Activated T-cell treated with anti-CD3 and anti-CD28 coated beads, Interleukin-2, amount 50 U/mL, for 4 hours (primary cell): ENCODE data around the gene CXCL10. TPM values are rescaled to one million over a fixed set of nuclear protein-coding genes. Genes with fewer than 3 reads are reported as not detected.
A peak's percentile ranks its signal among the peaks of the same experiment; 100 is the strongest.
"Not testable (repeated sequence)": the region's sequence is repeated elsewhere in the genome, so short reads cannot be mapped to it uniquely, and the experiment has no call there.

Source experiments
- ATAC-seq, 2 donors: fragments of 200-7000 bp; cut with Tn5 transposase; one replicate each; pipeline ENCODE4 v1.10.0; 2021
- DNase-seq: peaks from one replicate; pipeline ENCODE4 v3.0.0-alpha.2; 2020
- H3K27me3 Mint-ChIP-seq: one replicate; pipeline ENCODE4 v1.8.0; 2021; ENCODE audit warnings: low read depth, mixed read lengths
- H3K36me3 Mint-ChIP-seq: one replicate; pipeline ENCODE4 v1.8.0; 2022; ENCODE audit warnings: mixed read lengths; ENCODE audit not compliant: insufficient read depth
- H3K4me1 Mint-ChIP-seq: one replicate; pipeline ENCODE4 v1.8.0; 2021; ENCODE audit warnings: low read depth, mixed read lengths
- H3K4me3 Mint-ChIP-seq: one replicate; pipeline ENCODE4 v1.8.0; 2021; ENCODE audit warnings: mild to moderate bottlenecking, moderate library complexity, mixed read lengths
- H3K9me3 Mint-ChIP-seq: one replicate; pipeline ENCODE4 v1.8.0; 2021; ENCODE audit warnings: mixed read lengths
- total RNA-seq, 3 donors: library from RNA; stranded (reverse); gene quantifications; one replicate each; pipeline ENCODE4 v1.2.1, GENCODE V29; 2021

The CXCL10 gene
- 10 to 100 TPM; 13.0 to 52.3 (median 13.9) TPM for total RNA-seq

- Mint-ChIP-seq H3K9me3 (no peaks in the 10 kb centered on the region), H3K4me1 (peaks cover 28% of the 10 kb centered on the region), H3K36me3 (no peaks in the 10 kb centered on the region), H3K4me3 (peak within 1 kb of the TSS; percentile 24), H3K27me3 (no peaks in the 10 kb centered on the region)
- DNase-seq (no peak), ATAC-seq (peak in 1 of 2 donors; percentile 57)
Measured at GRCh38 chr4:76023389-76023788, at the start of gene CXCL10. TSS of gene CXCL10 (minus strand) at chr4:76023497. CDS start at chr4:76023431, 66 bp downstream.

- no peak for DNase-seq
- Mint-ChIP-seq H3K27me3 (no peaks in the 10 kb centered on the region), H3K4me3 (no peak overlapping the region), H3K4me1 (no peaks in the 10 kb centered on the region), H3K9me3 (no peaks in the 10 kb centered on the region), H3K36me3 (no peaks in the 10 kb centered on the region)
- ATAC-seq = no peak
Measured at GRCh38 chr4:76072760-76073159, 49.5 kb upstream of the CXCL10 start.

- H3K4me1 Mint-ChIP-seq = peaks cover 1% of the 10 kb centered on the region
- ATAC-seq (peak; percentile 82 to 85), DNase-seq (peak; percentile 61)
- no peaks in the 10 kb centered on the region for H3K9me3 Mint-ChIP-seq
- peaks cover 3% of the 10 kb centered on the region for H3K27me3 Mint-ChIP-seq
- no peaks in the 10 kb centered on the region for H3K36me3 Mint-ChIP-seq
- no peak overlapping the region for H3K4me3 Mint-ChIP-seq
Measured at GRCh38 chr4:76067652-76068286, 44.5 kb upstream of the CXCL10 start.

- Mint-ChIP-seq H3K9me3 (no peaks in the 10 kb centered on the region), H3K36me3 (no peaks in the 10 kb centered on the region), H3K27me3 (peaks cover 6% of the 10 kb centered on the region), H3K4me3 (no peak overlapping the region), H3K4me1 (peaks cover 3% of the 10 kb centered on the region)
- DNase-seq = no peak
- ATAC-seq = no peak
Measured at GRCh38 chr4:76066546-76066945, 43.2 kb upstream of the CXCL10 start.

- Mint-ChIP-seq H3K9me3 (no peaks in the 10 kb centered on the region), H3K36me3 (no peaks in the 10 kb centered on the region), H3K27me3 (peaks cover 6% of the 10 kb centered on the region), H3K4me3 (no peak overlapping the region), H3K4me1 (peaks cover 36% of the 10 kb centered on the region)
- no peak for ATAC-seq
- DNase-seq = no peak
Measured at GRCh38 chr4:76061982-76062381, 38.7 kb upstream of the CXCL10 start.

- Mint-ChIP-seq H3K27me3 (peaks cover 6% of the 10 kb centered on the region), H3K9me3 (no peaks in the 10 kb centered on the region), H3K4me1 (peaks cover 37% of the 10 kb centered on the region), H3K36me3 (no peaks in the 10 kb centered on the region), H3K4me3 (no peak overlapping the region)
- ATAC-seq (no peak), DNase-seq (no peak)
Measured at GRCh38 chr4:76061421-76061820, 38.1 kb upstream of the CXCL10 start.

- Mint-ChIP-seq H3K9me3 (no peaks in the 10 kb centered on the region), H3K36me3 (no peaks in the 10 kb centered on the region), H3K4me3 (no peak overlapping the region), H3K27me3 (peaks cover 6% of the 10 kb centered on the region), H3K4me1 (peaks cover 37% of the 10 kb centered on the region)
- DNase-seq (no peak), ATAC-seq (no peak)
Measured at GRCh38 chr4:76060506-76060905, 37.2 kb upstream of the CXCL10 start.

GRCh38 chr4:76059750-76060149 is 36.5 kb upstream of the CXCL10 start:
- ATAC-seq (peak; percentile 40 to 57), DNase-seq (no peak)
- Mint-ChIP-seq H3K9me3 (no peaks in the 10 kb centered on the region), H3K4me1 (peaks cover 42% of the 10 kb centered on the region), H3K36me3 (no peaks in the 10 kb centered on the region), H3K4me3 (no peak overlapping the region), H3K27me3 (peaks cover 8% of the 10 kb centered on the region)

GRCh38 chr4:76058888-76059426 is 35.7 kb upstream of the CXCL10 start:
- Mint-ChIP-seq H3K4me1 (peaks cover 42% of the 10 kb centered on the region), H3K4me3 (peak overlapping the region; percentile 5), H3K27me3 (peaks cover 8% of the 10 kb centered on the region), H3K9me3 (no peaks in the 10 kb centered on the region), H3K36me3 (no peaks in the 10 kb centered on the region)
- ATAC-seq (no peak), DNase-seq (no peak)

- peaks cover 42% of the 10 kb centered on the region for H3K4me1 Mint-ChIP-seq
- ATAC-seq (peak; percentile 75 to 82), DNase-seq (no peak)
- peak overlapping the region; percentile 5 for H3K4me3 Mint-ChIP-seq
- no peaks in the 10 kb centered on the region for H3K36me3 Mint-ChIP-seq
- H3K9me3 Mint-ChIP-seq = no peaks in the 10 kb centered on the region
- peaks cover 12% of the 10 kb centered on the region for H3K27me3 Mint-ChIP-seq
Measured at GRCh38 chr4:76058302-76058701, 35.0 kb upstream of the CXCL10 start.

- Mint-ChIP-seq H3K36me3 (no peaks in the 10 kb centered on the region), H3K4me1 (peaks cover 32% of the 10 kb centered on the region), H3K4me3 (no peak overlapping the region), H3K9me3 (no peaks in the 10 kb centered on the region), H3K27me3 (peaks cover 6% of the 10 kb centered on the region)
- ATAC-seq (no peak), DNase-seq (no peak)
Measured at GRCh38 chr4:76055421-76055820, 32.1 kb upstream of the CXCL10 start.

GRCh38 chr4:76055016-76055415 is 31.7 kb upstream of the CXCL10 start:
- H3K36me3 Mint-ChIP-seq = no peaks in the 10 kb centered on the region

GRCh38 chr4:76053730-76054129 is 30.4 kb upstream of the CXCL10 start:
- peaks cover 17% of the 10 kb centered on the region for H3K4me1 Mint-ChIP-seq
- DNase-seq (no peak), ATAC-seq (no peak)
- no peak overlapping the region for H3K4me3 Mint-ChIP-seq
- H3K27me3 Mint-ChIP-seq = peaks cover 6% of the 10 kb centered on the region
- no peaks in the 10 kb centered on the region for H3K9me3 Mint-ChIP-seq
- H3K36me3 Mint-ChIP-seq = no peaks in the 10 kb centered on the region

More at GRCh38 chr4:76055016-76055415, 31.7 kb upstream of the CXCL10 start:
- Mint-ChIP-seq H3K27me3 (peaks cover 6% of the 10 kb centered on the region), H3K9me3 (no peaks in the 10 kb centered on the region), H3K4me1 (peaks cover 28% of the 10 kb centered on the region), H3K4me3 (no peak overlapping the region)
- DNase-seq (no peak), ATAC-seq (peak; percentile 67 to 74)

- peaks cover 10% of the 10 kb centered on the region for H3K27me3 Mint-ChIP-seq
- not testable (repeated sequence) for H3K36me3 Mint-ChIP-seq, H3K4me1 Mint-ChIP-seq, DNase-seq, ATAC-seq, H3K9me3 Mint-ChIP-seq, H3K4me3 Mint-ChIP-seq
Measured at GRCh38 chr4:76050560-76051050, 27.3 kb upstream of the CXCL10 start.

GRCh38 chr4:76049860-76050416 is 26.6 kb upstream of the CXCL10 start:
- H3K9me3 Mint-ChIP-seq, H3K4me3 Mint-ChIP-seq, H3K27me3 Mint-ChIP-seq, ATAC-seq, DNase-seq, H3K36me3 Mint-ChIP-seq, H3K4me1 Mint-ChIP-seq: not testable (repeated sequence)
